Mammary microvascular endothelial cell (primary cell): ENCODE measurements around the gene C1orf141. TPM values are rescaled to one million over a fixed set of nuclear protein-coding genes. Genes with fewer than 3 reads are reported as not detected.

Experiments
- total RNA-seq: library from RNA; depleted of rRNA; stranded (reverse); fragments of >200 nt; gene quantifications from 2 replicates; pipeline ENCODE4 v1.2.3, GENCODE V29; 2015

C1orf141 gene
- not detected in 2 replicates for total RNA-seq

GRCh38 chr1:67134695-67135094, at the start of gene C1orf141:
C1orf141 (minus strand) TSS chr1:67134970; CDS start chr1:67127240, 7,730 bp downstream.

GRCh38 chr1:67166196-67166595, 31.4 kb upstream of the C1orf141 start, which contains the start of gene IL23R:
IL23R (plus strand) TSS chr1:67166454; CDS start chr1:67168121, 1,667 bp downstream.

GRCh38 chr1:67053785-67054772, 80.7 kb downstream of the C1orf141 start, which contains the start of gene SLC35D1:
SLC35D1 (minus strand) TSS chr1:67054148; CDS start chr1:67054013, 135 bp downstream.

Other genes with a start within 250 kb of the C1orf141 start
- gene DNAI4, start 210.1 kb downstream of the C1orf141 start, total RNA-seq = 0.20 and 1.3 TPM in 2 replicates
- gene MIER1, start 210.0 kb downstream of the C1orf141 start, total RNA-seq = 20.2 and 20.3 TPM in 2 replicates
- 3.3 and 4.3 TPM in 2 replicates for gene SLC35D1, start 80.8 kb downstream of the C1orf141 start, total RNA-seq
- not detected in 2 replicates for gene IL23R, start 31.5 kb upstream of the C1orf141 start, total RNA-seq
- gene IL12RB2, start 172.9 kb upstream of the C1orf141 start, total RNA-seq = not detected in 2 replicates